SKM-1 (cell line): ENCODE results near the gene PACSIN1.
A peak's percentile ranks its signal among the peaks of the same experiment; 100 is the strongest.

Source experiments
- DNase-seq: peaks from one replicate; lab custom pipeline; 2025; ENCODE audit not compliant: unreplicated experiment; lab: John Stamatoyannopoulos, UW

Gene PACSIN1

GRCh38 chr6:34526992-34527728, 61.3 kb downstream of the PACSIN1 start:
- peak; percentile 83 for DNase-seq

GRCh38 chr6:34527751-34528670, 62.1 kb downstream of the PACSIN1 start:
- DNase-seq = no peak

GRCh38 chr6:34528996-34529664, 63.3 kb downstream of the PACSIN1 start:
- DNase-seq = no peak

GRCh38 chr6:34529665-34530327, 63.9 kb downstream of the PACSIN1 start:
- DNase-seq = no peak

GRCh38 chr6:34530753-34531365, 65.0 kb downstream of the PACSIN1 start:
- DNase-seq = no peak

GRCh38 chr6:34531580-34532201, 65.8 kb downstream of the PACSIN1 start:
- DNase-seq = no peak

GRCh38 chr6:34532230-34532629, 66.4 kb downstream of the PACSIN1 start:
- DNase-seq = no peak

GRCh38 chr6:34534146-34534545, 68.3 kb downstream of the PACSIN1 start:
- no peak for DNase-seq

GRCh38 chr6:34534656-34535055, 68.8 kb downstream of the PACSIN1 start:
- no peak for DNase-seq

- DNase-seq = no peak
Measured at GRCh38 chr6:34535199-34535598, 69.3 kb downstream of the PACSIN1 start.

GRCh38 chr6:34535646-34536045, 69.8 kb downstream of the PACSIN1 start:
- DNase-seq = no peak

- DNase-seq = no peak
Measured at GRCh38 chr6:34536251-34536958, 70.5 kb downstream of the PACSIN1 start.

- DNase-seq = no peak
Measured at GRCh38 chr6:34536959-34537848, 71.3 kb downstream of the PACSIN1 start.

GRCh38 chr6:34537922-34538550, 72.2 kb downstream of the PACSIN1 start:
- no peak for DNase-seq

- DNase-seq = no peak
Measured at GRCh38 chr6:34538581-34538980, 72.7 kb downstream of the PACSIN1 start.

GRCh38 chr6:34539181-34539580, 73.3 kb downstream of the PACSIN1 start:
- DNase-seq = no peak

- no peak for DNase-seq
Measured at GRCh38 chr6:34540222-34540621, 74.3 kb downstream of the PACSIN1 start.

GRCh38 chr6:34540841-34541240, 75.0 kb downstream of the PACSIN1 start:
- DNase-seq = no peak
